NOMO-1 treated with dmso at 0.1 percent for 144 hours (cell line): ENCODE data around the gene TSPY10.
"Not testable (repeated sequence)": the region's sequence is repeated elsewhere in the genome, so short reads cannot be mapped to it uniquely, and the experiment has no call there.

Experiments used
- DNase-seq: peaks from one replicate; lab custom pipeline; 2025; ENCODE audit not compliant: unreplicated experiment; lab: John Stamatoyannopoulos, UW

TSPY10 gene

DNA sequence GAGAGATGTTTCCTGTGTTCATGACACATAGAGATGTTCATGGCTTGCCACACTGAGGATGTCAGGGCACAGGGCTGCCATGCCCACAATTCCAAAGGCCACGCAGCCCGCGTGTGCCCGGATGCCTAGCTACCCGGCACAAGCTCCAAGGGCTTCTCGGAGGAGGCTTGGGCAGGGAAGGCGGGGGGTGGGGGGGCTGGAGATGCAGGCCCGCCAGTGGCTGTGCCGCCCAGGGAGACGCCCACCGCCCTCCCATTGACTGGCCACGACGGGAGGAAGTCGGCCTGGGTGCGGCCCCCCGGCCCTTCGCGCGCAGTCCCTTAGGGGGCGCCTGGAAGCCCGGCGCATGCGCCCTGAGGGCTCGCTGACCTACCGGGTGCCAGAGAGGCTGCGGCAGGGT is at the start of gene TSPY10:
Gene TSPY10 (plus strand): TSS at position 301 of the 400 bp plus-strand sequence. CDS start 46 bp downstream, at position 347.
- not testable (repeated sequence) for DNase-seq

- not testable (repeated sequence) for DNase-seq
Measured at GRCh38 chrY:9486967-9487366, 40.7 kb upstream of the TSPY10 start, which contains the start of gene TSPY9. TSS of gene TSPY9 (plus strand) at chrY:9487267. CDS start at chrY:9487313, 46 bp downstream.

DNA sequence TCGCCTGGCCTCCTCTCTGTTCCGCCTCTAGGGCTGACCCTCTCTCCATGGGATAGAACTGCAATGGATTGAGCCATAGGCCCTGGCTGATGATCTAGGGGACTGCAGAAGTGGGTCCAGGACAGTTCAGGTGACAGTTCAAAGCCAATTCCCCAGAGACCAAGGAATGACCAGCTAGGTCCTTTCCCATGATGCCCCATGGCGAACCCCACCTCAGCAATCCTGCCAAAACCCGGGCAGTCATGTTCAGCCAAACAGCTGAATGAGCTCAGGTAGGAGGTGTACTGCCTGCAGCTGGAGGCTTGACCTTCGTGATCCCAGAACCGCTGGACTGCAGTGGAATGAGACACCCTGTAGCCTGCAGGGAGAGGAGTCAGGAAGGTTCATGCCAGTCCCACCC is 23.3 kb upstream of the TSPY10 start:
- DNase-seq: not testable (repeated sequence)

DNA sequence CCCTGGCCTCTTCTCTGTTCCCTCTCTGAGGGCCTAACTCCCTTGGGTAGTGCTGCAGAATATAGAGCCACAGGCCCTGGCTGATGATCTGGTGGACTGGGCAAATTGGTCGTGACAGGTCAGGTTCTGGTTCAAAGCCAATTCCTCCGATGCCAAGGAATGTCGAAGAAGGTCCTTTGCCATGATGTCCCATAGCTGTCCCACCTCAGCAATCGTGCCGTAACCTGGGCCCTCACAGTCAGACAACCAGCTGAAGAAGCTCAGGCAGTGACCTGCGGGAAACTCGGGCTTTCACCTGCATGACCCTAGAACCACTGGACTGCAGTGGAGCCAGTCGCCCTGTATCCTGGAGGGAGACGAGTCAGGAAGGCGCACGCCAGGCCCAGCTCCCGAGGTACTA is 11.4 kb upstream of the TSPY10 start:
- not testable (repeated sequence) for DNase-seq
